GM21619 (cell line): ENCODE results near the gene SEC61A1.

ENCODE experiments used
- ATAC-seq: cut with Tn5 transposase; IDR thresholded peaks from one replicate; pipeline ENCODE4 v1.9.1; 2021; ENCODE audit not compliant: unreplicated experiment

SEC61A1 gene

DNA sequence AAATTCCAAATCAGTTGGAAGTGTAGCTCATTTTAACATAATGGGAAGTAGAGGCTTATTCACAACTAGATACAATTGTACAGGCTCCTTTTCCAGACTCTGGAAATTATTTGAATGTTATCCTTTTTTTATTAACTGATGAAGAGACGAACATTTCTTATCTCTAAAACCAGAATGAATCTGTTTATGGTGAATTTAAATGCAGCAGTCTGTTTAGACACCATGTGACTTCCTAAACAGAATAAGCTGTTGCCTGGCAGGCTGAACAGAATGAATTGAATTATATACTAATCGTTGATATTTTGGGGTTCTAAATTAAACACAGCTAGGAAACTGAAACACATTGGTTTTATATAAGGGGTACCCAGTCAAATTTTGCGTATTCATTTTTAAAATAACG lies 4.0 kb downstream of the SEC61A1 start:
- ATAC-seq = no peak

DNA sequence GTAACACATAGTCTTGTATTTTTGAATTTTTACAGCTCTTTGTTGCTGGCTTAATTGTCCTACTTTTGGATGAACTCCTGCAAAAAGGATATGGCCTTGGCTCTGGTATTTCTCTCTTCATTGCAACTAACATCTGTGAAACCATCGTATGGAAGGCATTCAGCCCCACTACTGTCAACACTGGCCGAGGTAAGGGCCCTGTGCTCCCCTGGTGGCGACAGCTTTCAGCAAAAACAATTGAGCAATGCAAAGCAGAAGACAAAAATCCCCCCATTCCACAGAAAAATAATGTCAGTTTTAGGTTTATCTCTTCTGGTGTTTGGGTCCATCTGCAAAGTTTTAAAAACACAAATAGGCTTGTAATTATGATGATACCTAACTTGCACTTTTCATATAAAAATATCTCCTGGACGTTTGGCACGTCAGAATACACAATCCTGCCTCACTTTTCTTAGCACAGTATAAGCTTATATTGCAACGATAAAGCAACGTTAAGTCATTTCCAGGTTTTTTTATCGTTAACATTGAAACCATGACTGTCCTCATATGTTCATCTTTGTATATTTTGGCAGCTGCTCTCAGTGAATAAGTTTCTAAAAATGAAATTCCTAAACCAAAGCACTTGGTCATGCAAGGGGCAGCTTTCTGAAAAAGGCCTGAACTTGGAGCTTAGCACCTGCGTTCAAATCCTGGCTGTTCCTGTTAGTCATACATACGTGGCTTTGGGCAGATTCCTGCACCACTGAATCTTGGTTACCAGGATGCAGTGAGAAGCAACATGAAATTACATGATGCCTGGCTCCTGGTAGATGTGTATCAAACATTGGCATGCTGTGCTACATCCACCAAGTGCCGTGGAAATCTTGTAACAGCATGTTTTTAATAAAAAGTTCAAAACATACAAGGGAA lies 8.5 kb downstream of the SEC61A1 start:
- no peak for ATAC-seq

- ATAC-seq = no peak
Measured at GRCh38 chr3:128062033-128062745, 10.0 kb downstream of the SEC61A1 start.

- no peak for ATAC-seq
Measured at GRCh38 chr3:128063865-128064264, 11.6 kb downstream of the SEC61A1 start.

- no peak for ATAC-seq
Measured at GRCh38 chr3:128064962-128065361, 12.7 kb downstream of the SEC61A1 start.

DNA sequence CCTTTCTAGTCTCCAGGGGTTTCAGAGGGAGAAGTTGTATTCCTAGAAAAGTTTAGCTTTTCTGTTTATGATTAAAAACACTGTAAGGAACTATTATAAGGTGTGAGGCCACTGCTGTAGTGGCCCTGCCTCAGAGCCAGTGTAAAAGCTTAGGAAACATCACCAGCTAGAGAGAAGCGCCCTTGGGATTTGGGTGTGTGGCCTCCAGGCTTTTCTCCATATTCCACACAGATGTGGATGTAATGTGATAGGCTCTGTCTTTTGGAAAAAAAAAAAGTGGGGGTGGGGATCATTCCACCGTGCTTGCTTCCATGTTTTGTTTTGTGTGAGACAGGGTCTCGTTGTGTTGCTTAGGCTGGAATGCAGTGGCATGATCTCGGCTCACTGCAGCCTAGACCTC lies 13.9 kb downstream of the SEC61A1 start:
- no peak for ATAC-seq

- ATAC-seq = no peak
Measured at GRCh38 chr3:128066676-128067075, 14.4 kb downstream of the SEC61A1 start.

DNA sequence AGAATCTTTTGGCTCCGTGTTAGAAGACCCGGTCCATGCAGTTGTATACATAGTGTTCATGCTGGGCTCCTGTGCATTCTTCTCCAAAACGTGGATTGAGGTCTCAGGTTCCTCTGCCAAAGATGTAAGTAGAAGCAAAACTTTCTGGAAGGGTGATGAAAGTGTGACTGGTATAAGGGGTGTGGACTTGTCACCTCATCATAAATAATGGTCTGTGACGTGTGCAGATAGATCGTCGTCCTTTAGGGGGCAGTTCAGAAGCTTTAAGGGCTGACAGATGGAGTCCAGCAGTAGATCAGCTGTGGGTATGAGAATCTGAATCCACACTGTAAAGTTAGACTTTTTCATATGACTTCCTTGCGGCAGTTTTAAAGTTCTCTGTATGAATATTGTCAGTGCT lies 15.3 kb downstream of the SEC61A1 start:
- ATAC-seq = no peak

- no peak for ATAC-seq
Measured at GRCh38 chr3:128068156-128068620, 16.0 kb downstream of the SEC61A1 start.

DNA sequence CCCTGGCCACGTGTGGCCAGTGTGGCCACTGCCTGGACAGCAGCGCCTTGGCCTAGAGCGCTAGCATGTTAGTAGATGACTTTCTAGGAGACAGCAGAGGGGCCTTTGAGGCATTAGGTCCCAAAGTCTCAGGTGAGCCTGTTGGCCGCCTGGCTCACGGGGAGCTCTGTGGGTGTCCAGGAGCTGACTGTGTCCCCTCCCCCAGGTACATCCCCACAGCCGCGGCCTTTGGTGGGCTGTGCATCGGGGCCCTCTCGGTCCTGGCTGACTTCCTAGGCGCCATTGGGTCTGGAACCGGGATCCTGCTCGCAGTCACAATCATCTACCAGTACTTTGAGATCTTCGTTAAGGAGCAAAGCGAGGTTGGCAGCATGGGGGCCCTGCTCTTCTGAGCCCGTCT lies 17.0 kb downstream of the SEC61A1 start:
- ATAC-seq = no peak

DNA sequence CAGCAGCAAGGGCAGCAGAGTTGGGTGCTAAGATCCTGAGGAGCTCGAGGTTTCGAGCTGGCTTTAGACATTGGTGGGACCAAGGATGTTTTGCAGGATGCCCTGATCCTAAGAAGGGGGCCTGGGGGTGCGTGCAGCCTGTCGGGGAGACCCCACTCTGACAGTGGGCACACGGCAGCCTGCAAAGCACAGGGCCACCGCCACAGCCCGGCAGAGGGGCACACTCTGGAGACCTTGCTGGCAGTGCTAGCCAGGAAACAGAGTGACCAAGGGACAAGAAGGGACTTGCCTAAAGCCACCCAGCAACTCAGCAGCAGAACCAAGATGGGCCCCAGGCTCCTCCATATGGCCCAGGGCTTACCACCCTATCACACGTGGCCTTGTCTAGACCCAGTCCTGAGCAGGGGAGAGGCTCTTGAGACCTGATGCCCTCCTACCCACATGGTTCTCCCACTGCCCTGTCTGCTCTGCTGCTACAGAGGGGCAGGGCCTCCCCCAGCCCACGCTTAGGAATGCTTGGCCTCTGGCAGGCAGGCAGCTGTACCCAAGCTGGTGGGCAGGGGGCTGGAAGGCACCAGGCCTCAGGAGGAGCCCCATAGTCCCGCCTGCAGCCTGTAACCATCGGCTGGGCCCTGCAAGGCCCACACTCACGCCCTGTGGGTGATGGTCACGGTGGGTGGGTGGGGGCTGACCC lies 18.8 kb downstream of the SEC61A1 start:
- no peak for ATAC-seq

DNA sequence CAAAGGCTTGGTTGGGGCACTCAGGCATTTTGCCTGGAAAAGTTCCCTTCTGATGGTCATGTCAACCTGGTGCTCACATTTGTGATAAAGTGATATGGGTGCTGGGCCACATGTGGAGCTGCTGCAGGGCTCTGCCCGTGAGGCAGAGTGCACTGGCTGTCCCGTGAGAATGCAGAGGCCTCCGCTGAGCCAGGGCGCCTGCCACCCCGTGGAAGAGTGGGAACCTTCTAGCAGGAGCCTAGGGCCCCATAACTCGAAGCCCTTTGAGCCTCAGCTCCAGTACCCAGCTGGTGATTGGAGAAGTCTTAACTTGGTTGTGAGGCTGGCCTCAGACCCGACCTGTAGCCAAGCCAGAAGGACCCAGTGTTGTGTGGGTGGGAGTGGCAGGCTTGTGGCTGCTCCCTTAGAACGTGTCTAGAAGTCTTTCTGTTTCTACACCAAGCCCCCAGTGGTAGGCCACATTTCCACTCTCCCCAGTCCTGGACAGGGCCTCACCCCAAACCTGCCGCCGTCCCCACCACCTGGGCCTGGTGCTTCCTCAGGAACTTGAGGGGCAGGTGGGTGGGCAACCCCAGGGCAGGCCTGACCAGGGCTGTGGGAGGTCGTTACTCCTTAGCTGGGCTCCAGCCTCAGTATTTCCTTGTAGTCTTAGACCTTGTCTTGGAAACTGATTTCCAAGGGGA lies 19.7 kb downstream of the SEC61A1 start:
- no peak for ATAC-seq

DNA sequence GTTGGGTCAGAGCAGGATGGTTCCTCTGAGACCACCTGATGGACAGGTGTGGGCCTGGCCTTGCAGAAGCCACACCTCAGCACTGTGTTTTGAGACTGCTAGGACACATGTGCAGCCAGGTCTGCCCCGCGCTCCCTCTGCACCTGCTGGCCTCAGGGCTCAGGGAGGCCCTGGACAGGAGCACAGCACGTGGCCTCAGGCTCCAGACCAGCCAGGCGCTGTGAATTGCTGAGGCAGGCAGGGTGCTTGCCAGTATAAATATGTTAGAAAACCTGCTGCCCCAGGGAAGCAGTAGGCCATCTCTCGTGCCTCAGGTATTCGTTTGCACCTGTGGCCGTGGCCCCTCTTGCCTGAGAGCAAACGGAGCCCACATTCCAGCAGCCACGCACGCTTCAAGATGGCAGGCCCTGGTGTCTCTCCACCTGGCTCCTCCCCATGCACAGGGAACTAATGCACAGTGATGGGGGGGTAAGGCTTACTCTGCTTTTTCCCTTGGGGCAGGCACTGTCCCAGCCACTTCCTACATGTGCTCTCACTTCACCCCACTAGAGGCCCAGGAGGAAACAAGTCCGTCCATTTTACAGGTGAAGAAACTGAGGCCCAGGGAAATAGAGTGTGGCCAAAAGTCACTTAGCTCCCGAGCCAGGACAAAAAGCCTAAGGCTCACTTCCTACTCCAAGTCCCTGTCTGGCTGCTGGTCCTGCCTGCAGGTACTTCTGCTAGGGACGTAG lies 20.4 kb downstream of the SEC61A1 start:
- no peak for ATAC-seq

DNA sequence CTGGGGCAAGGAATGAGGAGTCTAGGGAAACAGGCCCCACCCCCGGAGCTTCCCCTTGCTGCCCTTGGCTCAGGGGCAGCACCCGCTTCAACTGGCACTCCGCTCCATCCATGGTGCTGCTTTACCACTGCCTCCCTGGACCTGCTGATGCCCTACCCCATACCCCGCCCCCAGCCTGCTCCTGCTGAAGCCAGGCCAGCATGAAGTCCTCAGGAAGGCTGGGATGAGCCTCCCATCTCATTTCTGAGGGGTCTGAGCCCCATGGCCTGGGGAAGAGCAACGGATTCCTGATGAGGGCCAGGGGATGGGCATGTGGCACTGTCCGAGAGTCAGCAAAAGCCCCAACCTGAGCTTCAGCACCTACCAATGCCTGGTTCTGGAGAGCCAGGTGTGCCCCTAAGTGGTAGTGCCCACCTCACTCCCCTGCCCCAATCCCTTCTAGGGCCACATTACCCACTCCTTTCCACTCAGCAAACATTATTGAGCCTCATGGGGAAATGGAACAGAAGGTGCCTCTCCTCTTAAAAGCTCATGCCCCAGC lies 21.0 kb downstream of the SEC61A1 start:
- no peak for ATAC-seq

DNA sequence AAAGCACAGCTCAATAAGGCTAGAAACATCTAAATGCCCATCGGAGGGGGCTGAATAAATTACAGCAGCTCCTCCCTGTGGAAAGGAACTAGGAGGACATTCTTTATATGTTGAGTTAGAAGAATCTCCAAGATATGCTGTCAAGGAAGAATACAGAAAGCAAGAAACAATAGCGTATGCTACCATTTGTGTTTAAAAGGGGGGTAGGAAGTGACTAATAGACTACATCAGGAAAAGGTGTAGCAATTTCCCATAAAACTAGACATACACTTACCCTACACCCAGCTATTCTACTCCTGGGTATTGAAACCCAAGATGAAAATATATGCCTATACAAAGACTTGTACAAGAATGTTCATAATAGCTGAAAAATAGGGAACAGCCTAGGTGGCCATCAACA lies 21.6 kb downstream of the SEC61A1 start:
- ATAC-seq = no peak

- ATAC-seq = no peak
Measured at GRCh38 chr3:128074851-128075521, 22.7 kb downstream of the SEC61A1 start.

DNA sequence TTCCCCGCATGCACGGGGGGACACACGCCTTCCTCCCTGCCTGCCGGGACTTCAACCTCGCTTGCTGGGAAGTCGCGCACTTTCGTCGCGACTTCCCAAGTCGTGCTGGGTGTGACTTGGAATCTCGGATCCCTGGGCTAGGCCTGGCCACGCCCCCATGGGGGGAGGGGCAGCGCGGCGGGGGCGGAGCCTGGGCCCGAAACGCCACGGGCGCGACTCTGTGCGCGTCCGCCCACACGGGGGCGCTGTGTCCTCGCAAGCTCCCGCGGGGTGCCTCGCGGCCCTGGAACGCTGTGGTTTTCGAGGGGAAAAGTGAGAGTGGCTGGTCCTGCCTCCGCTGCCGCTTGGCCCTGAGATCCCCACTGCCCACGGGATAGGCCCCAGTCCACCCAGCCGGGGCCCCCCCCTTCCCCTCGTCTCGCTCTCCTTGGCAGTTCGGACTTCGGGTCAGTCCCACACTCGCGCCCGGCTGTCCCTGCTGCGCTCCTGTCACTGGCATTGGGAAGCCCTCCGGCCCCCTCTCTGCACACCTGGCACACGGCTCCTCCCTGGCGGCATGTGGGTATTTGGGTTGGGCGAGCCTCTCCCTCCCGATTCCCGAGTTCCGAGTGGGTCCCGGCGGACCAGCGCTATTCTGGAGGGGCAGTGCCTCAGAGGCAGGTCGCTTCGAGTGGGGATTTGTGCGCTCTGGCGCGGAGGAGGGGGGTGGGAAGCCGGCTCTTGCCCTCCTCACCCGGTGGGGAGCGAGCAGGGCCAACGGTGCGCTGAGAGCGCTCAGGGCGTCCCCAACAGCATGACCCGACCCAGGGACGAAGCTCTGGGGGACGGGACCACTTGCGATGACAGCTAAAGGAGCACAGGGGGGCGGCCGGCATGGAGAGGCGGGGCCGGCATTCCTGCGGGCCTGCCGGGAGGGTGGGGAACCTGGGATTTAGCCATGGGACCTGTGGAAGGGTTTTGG lies 23.6 kb downstream of the SEC61A1 start:
- peak; percentile 65 for ATAC-seq

- ATAC-seq = no peak
Measured at GRCh38 chr3:128076483-128077201, 24.4 kb downstream of the SEC61A1 start.
